ENCODE data around the gene MSH2.

MSH2 gene

DNA sequence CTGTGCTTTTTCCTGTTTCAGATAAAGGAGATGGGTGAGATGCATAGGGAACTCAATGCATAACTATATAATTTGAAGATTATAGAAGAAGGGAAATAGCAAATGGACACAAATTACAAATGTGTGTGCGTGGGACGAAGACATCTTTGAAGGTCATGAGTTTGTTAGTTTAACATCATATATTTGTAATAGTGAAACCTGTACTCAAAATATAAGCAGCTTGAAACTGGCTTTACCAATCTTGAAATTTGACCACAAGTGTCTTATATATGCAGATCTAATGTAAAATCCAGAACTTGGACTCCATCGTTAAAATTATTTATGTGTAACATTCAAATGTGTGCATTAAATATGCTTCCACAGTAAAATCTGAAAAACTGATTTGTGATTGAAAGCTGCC lies 16.4 kb upstream of the MSH2 start:
- Histone ChIP-seq H4K20me1 (ENCODE audit: insufficient read depth, low read length) (no peaks in the 10 kb centered on the region), H3K36me3 (replicated peaks; ENCODE audit: low read depth, low read length) (no peaks in the 10 kb centered on the region), H3K27me3 (ENCODE audit: low read depth, low read length) (peaks cover 12% of the 10 kb centered on the region; the same call in 1 of the 2 replicates), H3K9ac (ENCODE audit: low read length) (no peak overlapping the region), H3K27ac (ENCODE audit: low read length) (no peak overlapping the region), H2AFZ (ENCODE audit: low read depth, low read length) (no peak overlapping the region), H3K79me2 (ENCODE audit: low read length) (no peaks in the 10 kb centered on the region), H3K9me3 (ENCODE audit: insufficient read depth, low read length) (no peaks in the 10 kb centered on the region), H3K4me2 (ENCODE audit: low read length) (no peak overlapping the region), H3K4me1 (ENCODE audit: low read length) (peaks cover 3% of the 10 kb centered on the region), H3K4me3 (ENCODE audit: low read length) (no peak overlapping the region)
- no peak for TF ChIP-seq EZH2phosphoT487 (IDR thresholded peaks at IDR 0.05; ENCODE audit: low read depth)
- TF ChIP-seq, protein P1, sequence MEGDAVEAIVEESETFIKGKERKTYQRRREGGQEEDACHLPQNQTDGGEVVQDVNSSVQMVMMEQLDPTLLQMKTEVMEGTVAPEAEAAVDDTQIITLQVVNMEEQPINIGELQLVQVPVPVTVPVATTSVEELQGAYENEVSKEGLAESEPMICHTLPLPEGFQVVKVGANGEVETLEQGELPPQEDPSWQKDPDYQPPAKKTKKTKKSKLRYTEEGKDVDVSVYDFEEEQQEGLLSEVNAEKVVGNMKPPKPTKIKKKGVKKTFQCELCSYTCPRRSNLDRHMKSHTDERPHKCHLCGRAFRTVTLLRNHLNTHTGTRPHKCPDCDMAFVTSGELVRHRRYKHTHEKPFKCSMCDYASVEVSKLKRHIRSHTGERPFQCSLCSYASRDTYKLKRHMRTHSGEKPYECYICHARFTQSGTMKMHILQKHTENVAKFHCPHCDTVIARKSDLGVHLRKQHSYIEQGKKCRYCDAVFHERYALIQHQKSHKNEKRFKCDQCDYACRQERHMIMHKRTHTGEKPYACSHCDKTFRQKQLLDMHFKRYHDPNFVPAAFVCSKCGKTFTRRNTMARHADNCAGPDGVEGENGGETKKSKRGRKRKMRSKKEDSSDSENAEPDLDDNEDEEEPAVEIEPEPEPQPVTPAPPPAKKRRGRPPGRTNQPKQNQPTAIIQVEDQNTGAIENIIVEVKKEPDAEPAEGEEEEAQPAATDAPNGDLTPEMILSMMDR (IDR thresholded peaks at IDR 0.05; ENCODE audit: low read depth, low read length) = no peak

DNA sequence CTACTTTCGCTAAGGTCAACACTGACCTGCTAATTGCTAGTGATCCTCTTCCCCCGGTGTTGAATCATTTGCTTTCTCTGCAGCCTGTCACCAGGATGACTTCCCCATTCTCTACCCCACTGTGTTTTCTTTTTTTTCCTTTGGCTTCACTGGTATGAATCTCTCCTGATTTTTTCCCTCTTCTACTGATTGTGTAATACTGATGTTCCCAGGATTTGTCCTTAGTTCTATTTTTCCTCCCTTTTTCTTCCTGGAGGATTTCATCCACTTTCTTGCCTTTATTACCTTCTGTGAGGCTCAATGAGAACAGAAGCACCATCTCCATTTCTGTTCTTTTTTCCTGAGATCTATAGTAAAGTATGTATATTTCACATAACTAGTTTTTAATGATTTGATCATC lies 14.1 kb upstream of the MSH2 start:
- H3K9ac ChIP-seq (ENCODE audit: low read length) = no peak overlapping the region
- no peaks in the 10 kb centered on the region for H3K79me2 ChIP-seq (ENCODE audit: low read length)
- H4K20me1 ChIP-seq (ENCODE audit: insufficient read depth, low read length) = no peaks in the 10 kb centered on the region
- H3K9me3 ChIP-seq (ENCODE audit: insufficient read depth, low read length) = no peaks in the 10 kb centered on the region
- no peak overlapping the region for H2AFZ ChIP-seq (ENCODE audit: low read depth, low read length)
- H3K4me1 ChIP-seq (ENCODE audit: low read length) = peaks cover 12% of the 10 kb centered on the region
- no peaks in the 10 kb centered on the region for H3K36me3 ChIP-seq (replicated peaks; ENCODE audit: low read depth, low read length)
- TF ChIP-seq EZH2phosphoT487 (IDR thresholded peaks at IDR 0.05; ENCODE audit: low read depth) = no peak
- TF ChIP-seq, protein P1 (IDR thresholded peaks at IDR 0.05; ENCODE audit: low read depth, low read length) = no peak
- peaks cover 12% of the 10 kb centered on the region; the same call in 1 of the 2 replicates for H3K27me3 ChIP-seq (ENCODE audit: low read depth, low read length)
- no peak overlapping the region for H3K27ac ChIP-seq (ENCODE audit: low read length)
- H3K4me3 ChIP-seq (ENCODE audit: low read length) = no peak overlapping the region
- no peak overlapping the region for H3K4me2 ChIP-seq (ENCODE audit: low read length)

DNA sequence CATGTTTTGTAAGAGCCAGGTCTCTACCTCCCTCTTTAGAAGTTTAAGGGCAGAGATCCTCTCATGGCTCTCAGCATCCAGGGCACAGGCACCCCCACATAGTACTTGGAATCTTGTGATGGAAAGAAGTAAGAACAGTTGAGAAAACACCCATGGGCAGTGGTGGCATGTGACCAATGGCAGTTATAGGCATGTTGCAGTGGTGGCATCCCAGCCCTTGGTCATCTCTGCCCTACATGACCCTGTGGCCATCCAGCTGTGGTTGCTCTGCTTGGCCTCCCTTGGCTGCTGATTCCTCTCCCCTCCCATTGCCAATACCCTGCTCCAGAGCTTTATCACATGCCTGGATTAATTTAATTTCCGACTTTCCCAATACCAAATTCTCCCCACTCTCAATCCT lies 13.3 kb upstream of the MSH2 start:
- H3K4me3 ChIP-seq (ENCODE audit: low read length) = no peak overlapping the region
- no peak overlapping the region for H3K9ac ChIP-seq (ENCODE audit: low read length)
- peaks cover 12% of the 10 kb centered on the region for H3K4me1 ChIP-seq (ENCODE audit: low read length)
- H2AFZ ChIP-seq (ENCODE audit: low read depth, low read length) = no peak overlapping the region
- no peaks in the 10 kb centered on the region for H4K20me1 ChIP-seq (ENCODE audit: insufficient read depth, low read length)
- H3K4me2 ChIP-seq (ENCODE audit: low read length) = no peak overlapping the region
- peaks cover 12% of the 10 kb centered on the region; the same call in 1 of the 2 replicates for H3K27me3 ChIP-seq (ENCODE audit: low read depth, low read length)
- H3K36me3 ChIP-seq (replicated peaks; ENCODE audit: low read depth, low read length) = no peaks in the 10 kb centered on the region
- no peaks in the 10 kb centered on the region for H3K9me3 ChIP-seq (ENCODE audit: insufficient read depth, low read length)
- TF ChIP-seq EZH2phosphoT487 (IDR thresholded peaks at IDR 0.05; ENCODE audit: low read depth) = no peak
- TF ChIP-seq, protein P1 (IDR thresholded peaks at IDR 0.05; ENCODE audit: low read depth, low read length) = no peak
- no peak overlapping the region for H3K27ac ChIP-seq (ENCODE audit: low read length)
- H3K79me2 ChIP-seq (ENCODE audit: low read length) = no peaks in the 10 kb centered on the region

DNA sequence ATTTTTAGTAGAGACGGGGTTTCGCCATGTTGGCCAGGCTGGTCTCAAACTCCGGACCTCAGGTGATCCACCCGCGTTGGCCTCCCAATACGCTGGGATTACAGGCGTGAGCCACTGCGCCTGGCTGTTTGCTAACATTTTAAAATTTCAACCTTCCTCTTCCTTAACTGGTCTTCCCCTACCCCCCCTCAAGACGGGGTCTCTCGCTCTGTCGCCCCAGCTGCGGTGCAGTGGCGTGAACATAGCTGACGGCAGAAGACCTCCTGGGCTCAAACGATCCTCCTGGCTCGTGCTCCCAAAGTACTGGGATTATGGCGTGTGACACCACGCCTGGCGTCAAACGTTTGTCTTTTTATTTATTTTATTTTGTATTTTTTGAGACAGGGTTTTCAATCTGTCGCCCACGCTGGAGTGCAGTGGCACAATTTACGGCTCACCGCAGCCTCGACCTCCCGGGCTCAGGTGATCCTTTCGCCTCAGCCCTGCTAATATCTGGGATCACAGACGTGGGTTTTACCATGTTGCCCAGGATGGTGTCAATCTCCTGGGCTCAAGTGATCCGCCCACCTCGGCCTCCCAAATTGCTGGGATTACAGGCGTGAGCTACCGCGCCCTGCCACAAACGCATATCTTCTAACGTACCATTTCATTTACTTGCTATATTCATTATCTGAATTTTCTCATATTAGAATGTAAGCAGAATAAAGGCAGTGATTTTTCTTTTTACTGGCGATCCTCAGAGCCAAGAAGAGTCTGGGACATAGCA lies 984 bp upstream of the MSH2 start:
- Histone ChIP-seq H3K4me1 (ENCODE audit: low read length) (peaks cover 10% of the 10 kb centered on the region), H3K79me2 (ENCODE audit: low read length) (peaks cover 39% of the 10 kb centered on the region), H3K27me3 (ENCODE audit: low read depth, low read length) (no peaks in the 10 kb centered on the region), H3K27ac (ENCODE audit: low read length) (peak overlapping the region; percentile 39), H3K4me2 (ENCODE audit: low read length) (peak overlapping the region; percentile 93), H4K20me1 (ENCODE audit: insufficient read depth, low read length) (peaks cover 6% of the 10 kb centered on the region; the same call in 1 of the 2 replicates), H3K36me3 (replicated peaks; ENCODE audit: low read depth, low read length) (peaks cover 4% of the 10 kb centered on the region), H2AFZ (ENCODE audit: low read depth, low read length) (peak overlapping the region; percentile 66), H3K4me3 (ENCODE audit: low read length) (peak overlapping the region; percentile 96), H3K9me3 (ENCODE audit: insufficient read depth, low read length) (no peaks in the 10 kb centered on the region), H3K9ac (ENCODE audit: low read length) (peak overlapping the region; percentile 79)
- TF ChIP-seq, protein P1 (IDR thresholded peaks at IDR 0.05; ENCODE audit: low read depth, low read length) = no peak
- TF ChIP-seq EZH2phosphoT487 (IDR thresholded peaks at IDR 0.05; ENCODE audit: low read depth) = no peak
